DMS153 (cell line): ENCODE measurements around the gene ZBTB45.

Source experiments
- DNase-seq: peaks from one replicate; lab custom pipeline; 2025; lab: John Stamatoyannopoulos, UW

The ZBTB45 gene

DNA sequence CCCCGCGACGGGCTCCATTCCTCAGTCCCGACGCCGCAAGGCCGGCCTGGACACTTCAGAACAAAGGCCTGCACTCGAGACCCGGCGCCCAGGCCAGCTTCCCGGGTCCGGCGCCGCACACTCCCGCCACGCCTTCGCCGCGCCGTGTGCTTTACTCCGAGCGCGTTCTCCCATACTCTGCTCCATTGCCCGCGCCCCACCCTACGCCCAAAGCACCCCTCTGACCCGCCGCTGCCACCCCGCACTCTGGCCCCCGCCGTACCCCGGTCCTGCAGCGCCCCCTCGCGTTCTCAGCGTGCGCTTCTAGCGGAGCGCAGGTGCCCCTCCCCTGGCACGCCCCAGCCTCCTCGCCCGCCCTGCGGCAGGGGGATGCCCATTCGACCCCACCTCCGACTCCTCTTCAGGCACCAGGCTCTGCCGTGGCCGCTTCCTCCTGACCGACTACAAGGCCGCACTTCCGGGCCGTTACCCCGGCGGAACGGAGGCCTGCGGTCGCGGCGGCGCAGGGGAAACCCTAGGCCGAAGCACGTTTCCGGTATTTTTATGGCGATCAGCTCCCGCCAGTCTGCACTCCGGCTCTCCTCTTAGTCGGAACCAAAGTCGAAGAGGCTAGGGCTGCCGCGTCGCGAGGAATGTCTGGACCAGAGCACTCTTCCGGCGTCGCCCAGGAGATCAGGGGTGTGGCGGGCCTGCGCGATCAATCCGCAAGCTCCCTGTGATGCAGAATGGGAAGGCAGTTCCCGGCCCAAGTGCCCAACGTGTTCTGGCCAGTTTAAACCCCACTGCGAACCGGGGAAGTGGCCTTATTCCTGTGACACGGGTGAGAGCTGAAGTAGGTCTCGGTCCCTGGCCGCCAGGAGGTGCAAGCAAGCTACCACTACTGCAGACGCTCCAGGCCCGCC, at the start of gene ZBTB45:
ZBTB45 (minus strand) TSS at position 456 of the 902 bp plus-strand sequence. CDS start 2,137 bp downstream, outside the sequence.
- peak; percentile 93 for DNase-seq

DNA sequence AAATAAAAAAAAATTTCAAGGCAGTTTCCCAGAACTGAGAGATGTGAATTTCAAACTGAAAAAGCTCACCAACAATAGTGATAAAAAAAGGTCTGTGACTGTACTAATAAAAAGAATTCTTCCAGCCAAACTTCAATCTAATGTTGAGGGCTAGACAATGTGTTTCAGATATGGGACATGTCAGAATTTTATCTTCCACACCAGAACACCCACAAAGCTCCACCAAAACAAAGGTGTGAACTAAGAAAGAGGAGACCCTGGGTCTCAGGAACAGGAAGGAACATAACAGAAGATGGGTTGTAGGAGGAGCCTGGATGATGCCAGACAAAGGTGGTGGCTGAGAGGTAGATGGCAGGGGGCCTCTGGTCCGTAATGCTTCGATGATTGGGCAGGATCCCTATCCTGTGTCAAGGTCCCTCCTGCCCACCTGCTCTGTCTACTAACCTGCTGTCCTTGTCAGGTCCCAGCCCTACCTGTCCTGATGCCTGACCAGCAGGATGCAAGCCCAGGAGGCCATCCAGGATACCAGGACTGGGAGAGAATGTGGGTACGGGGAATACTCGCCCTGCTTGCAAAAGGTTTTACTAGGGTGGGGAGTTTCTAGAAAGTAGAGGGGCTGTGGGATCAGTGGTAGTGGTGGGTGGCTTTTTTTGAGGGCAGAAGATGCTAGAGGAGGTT, 49.0 kb upstream of the ZBTB45 start:
- DNase-seq = no peak

DNA sequence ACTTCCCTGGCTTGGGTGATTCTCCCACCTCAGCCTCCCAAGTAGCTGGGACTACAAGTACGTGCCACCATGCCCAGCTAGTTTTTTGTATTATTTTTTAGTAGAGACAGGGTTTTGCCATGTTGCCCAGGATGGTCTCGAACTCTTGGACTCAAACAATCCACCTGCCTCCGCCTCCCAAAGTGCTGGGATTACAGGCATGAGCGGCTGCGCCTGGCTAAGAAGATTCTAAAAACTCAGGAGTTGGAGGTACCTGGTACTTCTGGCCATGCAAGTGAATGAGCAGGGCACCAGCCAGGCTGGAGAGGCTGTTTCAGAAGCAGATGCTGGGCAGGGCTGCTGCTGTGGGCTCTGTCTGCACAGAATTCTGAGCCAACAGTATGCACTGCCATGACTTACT, 47.4 kb upstream of the ZBTB45 start:
- no peak for DNase-seq

DNA sequence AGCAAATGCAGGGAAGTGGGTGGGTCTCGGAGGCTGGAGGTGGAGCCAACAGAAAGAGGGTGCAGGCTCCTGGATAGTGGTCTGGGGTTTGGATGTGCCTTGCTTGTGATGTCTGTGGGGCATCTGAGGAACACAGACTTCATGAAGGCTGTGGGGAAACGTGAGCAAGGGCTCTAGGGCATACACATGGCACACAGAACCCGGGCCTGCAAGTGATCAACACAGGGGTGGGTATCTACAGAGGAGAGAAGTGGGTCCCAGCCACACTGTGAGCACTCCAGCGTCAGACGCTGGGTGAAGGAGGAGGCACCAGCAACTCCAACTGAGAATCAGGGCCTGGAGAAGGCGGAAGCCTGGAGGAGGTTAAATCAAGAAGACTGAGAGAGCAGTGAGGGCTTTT, 44.2 kb upstream of the ZBTB45 start:
- no peak for DNase-seq

DNA sequence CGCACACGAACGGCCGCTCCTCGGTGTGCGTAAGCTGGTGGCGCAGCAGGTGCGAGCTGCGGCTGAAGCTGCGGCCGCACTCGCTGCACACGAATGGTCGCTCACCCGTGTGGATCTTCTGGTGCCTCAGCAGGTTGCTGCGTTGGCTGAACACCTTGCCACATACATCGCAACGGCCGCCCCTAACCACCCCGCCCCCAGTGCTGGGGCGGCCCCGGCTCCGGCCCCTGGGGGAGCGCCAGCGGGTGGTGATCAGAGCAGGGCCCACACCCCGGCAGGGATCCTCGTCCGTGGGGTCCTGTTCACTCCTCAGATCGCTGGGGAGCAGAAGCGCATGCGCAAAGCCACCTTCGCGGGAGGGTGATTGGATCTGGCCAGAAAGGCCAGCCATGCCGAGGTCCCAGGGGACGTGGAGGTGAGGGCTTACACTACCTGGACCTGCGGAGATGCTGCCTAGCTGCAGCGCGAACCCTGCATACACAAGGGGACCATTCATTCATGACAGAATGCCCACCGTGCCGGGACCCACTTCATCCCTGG, 43.5 kb upstream of the ZBTB45 start:
- no peak for DNase-seq

DNA sequence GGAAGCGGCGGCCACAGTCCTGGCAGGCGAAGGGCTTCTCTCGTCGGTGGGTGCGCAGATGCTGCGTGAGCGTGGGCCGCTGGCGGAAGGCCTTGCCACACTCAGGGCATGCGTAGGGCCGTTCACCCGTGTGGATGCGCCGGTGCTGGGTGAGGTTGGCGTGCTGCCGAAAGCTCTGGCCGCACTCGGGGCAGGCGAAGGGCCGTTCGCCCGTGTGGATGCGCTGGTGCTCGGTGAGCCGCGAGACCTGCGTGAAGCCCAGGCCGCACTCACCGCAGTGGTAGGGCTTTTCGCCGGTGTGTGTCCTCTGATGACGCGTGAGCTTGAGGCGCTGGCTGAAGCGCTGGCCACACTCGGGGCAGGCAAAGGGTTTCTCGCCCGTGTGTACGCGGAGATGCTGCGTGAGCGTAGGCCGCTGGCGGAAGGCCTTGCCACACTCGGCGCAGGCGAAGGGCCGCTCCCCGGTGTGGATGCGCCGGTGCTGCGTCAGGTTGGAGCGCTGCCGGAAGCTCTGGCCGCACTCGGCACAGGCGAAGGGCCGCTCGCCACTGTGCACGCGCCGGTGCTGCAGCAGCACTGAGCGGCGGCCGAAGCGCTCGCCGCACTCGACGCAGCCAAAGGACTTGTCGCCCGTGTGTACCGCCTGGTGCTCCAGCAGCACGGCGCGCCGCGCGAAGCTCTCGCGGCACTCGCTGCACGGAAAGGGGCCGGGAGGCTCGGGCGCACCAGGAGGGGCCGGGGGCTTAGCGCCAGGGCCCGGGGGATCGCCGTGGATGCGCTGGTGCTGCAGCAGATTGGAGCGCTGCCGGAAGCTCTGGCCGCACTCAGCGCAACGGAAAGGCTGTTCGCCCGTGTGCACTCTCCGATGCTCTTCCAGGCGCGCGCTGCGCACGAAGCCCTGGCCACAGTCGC, 42.8 kb upstream of the ZBTB45 start:
- no peak for DNase-seq

DNA sequence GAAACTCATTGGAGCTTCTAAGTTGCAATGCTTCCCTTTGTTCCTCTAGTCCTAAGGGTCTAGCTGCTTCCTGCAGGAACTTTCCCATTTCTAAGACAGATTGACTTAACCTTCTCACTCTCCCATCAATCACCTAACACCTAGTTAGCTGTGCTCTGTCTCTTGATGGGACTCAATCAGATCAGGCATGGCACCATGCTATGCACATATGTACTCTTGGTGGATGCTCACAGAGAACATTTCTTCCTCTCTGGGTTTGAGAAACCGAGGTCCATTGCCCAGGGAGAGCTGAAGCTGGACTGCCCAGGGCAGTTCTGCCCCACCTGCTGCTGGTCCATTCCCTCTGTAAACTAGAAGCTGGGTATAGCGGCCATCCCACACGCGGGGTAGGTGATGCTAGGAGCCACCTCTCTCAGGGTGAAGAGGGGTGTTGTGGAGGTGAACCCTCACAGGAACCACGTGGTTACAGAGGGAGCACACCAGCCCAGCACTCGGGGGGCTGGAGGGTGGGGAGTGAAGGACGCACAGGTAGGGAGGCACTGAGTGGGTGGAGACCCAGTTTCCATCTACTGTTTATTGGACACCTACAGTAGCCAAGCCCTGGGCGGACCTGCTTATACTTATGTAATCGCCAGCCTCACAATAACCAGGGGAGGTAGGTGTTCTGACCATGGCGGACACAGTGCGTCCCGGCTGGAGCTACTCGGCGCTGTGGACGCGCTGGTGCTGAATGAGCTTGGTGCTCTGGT, 41.9 kb upstream of the ZBTB45 start:
- DNase-seq = no peak

DNA sequence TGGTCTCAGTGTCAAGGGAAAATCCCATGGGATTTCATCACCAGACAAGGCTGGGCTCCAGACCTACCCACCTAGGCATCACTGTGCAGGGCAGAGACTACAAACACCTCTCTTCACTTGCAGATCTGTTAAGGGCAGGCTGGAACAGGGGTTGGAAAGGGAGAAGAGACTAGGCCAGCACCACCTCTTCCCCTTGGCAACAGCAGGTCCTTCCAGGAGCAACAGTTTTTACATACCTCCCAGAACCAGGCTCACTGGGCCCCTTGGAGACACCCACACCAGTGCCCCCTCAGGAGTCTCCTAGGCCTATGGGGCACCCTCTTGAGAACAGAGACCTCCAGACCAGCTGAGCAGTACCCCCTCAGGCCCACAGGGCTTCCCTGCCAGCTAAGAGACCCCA, 41.3 kb upstream of the ZBTB45 start:
- DNase-seq = no peak

DNA sequence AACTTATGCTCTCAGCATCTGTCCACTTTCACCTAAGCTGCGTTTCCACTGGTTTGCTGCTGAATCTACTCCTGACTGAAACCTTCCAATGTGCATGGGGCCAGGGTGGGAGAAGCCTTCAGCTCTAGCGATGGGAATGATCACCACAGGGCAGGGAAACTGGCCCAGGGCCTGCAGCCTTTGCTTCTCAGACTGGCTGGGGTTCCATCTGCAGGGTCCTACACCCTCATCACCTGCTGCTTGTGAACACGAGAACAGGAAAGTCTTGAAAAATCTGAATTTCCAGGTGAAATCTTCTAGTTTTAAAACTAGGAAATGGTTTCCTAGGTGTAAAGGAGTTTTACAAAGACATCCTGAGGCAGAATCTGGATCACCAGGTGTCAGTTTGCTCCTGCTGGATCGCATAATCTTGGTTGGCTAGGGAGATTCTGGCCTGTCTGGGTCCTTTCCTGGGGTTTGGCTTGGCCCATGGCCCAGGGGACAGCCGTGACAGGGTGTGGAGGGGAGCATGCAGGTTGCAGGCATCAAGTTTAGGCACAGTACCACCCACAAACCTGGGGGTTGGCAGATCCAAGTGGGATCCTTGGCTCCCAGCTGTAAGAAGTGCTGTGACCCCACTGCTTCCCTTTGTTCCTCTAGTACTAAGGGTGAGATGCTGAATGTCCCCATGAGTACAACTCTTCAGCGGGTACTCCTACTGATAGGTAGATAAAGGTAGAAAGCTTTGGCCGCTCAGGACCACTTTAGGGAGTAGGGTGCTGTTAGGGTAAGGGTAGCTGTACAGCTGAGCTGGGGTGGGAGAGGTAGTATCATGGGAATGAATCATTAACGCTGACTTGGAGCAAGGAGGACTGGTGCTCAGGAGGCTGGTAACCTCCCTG, 40.6 kb upstream of the ZBTB45 start:
- no peak for DNase-seq

DNA sequence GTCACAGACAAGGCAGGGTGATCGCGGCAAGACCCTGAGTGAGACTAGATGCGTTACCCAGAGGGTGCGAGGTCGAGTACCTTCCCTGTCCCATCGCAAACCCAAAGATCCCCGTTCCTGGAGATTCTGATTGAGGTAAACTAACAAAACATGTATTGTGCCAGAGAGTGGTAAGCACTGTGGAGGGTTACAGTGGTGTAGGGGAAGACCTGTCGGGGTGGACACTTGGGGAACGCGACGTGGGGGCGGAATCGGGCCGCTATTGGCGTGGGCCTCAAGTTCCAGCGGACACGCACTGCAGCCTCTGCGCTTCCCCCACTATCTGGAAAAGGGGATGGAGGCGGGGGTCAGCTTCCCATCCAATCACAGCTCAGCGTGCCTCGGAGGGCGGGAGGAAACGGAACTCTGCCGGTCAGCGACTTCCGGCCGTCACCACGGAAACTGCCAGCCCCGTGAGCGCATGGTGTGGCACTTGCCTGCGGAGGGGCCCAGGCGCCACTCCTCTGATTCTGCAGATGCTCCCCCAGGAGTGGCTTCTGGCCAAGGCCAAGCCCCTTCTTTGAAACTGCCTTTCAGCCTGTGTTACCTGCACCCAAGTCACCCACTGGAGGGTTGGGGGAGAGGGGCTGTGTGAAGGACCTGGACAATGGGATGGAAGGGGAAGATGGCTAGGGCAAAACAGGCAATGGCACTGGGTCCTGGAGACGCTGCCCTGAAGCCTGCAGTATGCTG, 39.8 kb upstream of the ZBTB45 start:
- no peak for DNase-seq

DNA sequence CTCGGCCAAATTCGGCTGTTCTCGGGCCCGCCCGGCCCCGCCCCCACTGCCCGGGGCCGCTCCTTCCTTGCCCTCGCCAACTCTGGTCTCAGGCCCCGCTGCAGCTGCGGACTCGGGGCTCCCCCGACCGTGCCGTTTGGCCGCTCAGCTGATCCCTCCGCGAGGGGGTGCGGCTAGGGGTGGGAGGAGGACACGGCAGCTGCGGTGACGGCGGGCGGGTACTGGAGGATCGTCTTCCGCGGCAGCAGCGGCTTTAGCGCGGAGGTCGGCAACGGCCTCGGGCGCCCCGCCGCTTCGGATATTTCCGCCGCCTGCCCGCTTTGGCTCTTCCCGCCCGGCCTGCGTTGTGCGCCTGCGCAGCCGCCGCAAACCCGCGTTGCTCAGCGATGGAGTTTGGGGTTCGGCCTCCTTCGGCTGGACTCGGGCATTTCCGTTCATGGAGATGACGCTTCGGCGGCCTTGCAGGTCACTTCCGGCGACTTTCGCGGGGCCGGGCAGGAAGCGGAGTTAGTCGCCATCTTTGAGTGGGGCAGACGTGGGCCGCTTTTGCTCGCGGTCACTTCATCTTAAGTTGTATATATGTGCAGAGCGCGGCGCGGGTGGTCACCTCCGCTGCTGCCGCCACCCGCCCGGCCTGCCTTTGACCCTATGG, 39.1 kb upstream of the ZBTB45 start:
- DNase-seq = no peak

DNA sequence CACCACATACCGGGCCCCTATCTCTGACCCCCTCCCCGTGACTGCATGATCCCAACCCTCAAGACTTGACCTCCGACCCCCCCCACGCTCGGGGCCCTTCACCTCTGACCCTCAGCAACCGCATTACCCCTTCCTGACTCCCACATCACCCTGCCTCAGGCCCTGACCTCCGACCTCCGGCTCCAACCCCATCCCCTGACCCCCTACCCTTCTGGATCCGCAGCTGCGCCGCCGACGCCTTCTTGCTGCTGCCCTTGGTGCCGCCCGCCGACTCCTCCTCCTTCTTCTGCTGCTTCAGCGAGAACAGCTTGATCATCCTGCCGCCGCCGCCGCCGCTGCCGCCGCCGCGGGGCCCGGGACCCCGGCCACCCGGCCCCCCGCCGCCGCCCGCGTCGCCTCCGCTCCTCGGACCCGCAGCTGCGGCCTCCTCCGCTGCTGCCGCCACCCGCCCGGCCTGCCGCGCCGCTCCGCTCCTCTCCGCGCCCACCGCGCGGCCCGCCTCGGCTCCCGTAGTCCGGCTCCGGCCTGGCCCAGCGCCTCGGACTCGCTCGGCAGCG, 38.5 kb upstream of the ZBTB45 start, which contains the start of gene UBE2M:
UBE2M (minus strand) TSS at position 546 of the 557 bp plus-strand sequence; CDS start at position 316, 230 bp downstream.
- DNase-seq = no peak

DNA sequence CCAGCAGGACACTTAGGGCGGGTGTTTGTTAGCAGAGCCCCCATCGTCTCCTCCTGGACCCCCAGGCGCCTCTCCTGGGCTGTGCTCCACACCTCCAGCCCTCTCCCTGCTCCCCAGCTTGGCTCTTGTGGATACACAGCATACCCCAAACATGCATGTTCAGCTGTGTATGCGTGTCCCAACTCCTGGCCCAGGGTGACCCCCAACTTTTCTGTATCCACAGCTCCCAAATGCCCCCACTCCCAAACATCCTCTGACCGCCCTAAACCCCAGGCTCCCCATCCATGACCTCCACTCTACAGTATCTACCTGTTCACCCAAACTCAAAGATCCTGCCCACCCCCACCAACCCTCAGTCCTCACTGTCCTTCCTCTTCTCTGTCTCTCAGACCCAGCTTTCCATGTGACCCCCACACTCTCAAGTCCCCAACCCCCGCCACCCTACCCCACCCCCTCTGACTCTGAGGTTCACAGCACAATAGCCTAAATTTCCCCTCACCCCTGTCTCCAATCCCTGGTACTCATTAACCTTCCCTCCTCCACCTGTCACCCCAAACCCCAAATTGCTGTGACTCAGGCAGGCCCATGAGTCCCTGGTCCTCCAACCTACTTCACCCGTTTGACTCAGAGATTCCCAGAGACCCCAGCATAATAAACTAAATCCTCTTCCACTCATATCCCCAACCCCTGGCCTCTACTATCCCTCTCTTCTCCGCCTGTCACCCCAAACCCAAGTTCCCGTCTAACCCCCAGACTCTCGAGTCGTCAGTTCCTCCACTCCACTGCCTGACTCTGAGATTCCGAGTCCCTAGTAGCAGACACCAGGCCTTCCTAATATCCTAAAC, 37.8 kb upstream of the ZBTB45 start:
- DNase-seq = no peak

DNA sequence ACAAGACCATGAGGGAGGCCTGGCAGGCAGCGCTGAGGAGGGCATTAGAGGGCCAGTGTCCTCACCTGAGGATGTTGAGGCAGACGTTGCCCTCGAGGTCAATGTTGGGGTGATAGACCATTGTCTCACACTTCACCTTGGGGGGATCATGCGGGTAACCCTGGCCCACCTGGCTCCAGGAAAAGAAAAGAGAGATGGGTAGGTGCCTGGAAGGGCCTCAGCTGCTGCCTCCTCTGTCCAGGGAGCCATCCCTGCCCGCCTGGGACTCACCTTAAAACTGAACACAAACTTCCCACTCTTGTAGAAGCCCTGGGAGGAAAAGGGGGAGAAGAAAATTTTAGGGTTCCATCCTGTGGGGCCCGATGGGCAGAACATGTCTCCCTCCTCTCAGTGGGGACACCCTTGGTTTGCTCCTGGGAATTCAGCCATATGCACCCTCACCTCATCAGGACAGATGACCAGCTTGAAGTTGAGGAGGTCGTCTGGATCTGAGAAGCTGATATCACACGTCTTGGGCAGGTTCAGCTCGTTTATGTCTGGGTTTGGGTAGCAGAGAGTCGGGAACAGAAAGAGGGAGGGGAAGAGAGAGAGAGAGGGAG, 37.1 kb upstream of the ZBTB45 start:
- DNase-seq = no peak

DNA sequence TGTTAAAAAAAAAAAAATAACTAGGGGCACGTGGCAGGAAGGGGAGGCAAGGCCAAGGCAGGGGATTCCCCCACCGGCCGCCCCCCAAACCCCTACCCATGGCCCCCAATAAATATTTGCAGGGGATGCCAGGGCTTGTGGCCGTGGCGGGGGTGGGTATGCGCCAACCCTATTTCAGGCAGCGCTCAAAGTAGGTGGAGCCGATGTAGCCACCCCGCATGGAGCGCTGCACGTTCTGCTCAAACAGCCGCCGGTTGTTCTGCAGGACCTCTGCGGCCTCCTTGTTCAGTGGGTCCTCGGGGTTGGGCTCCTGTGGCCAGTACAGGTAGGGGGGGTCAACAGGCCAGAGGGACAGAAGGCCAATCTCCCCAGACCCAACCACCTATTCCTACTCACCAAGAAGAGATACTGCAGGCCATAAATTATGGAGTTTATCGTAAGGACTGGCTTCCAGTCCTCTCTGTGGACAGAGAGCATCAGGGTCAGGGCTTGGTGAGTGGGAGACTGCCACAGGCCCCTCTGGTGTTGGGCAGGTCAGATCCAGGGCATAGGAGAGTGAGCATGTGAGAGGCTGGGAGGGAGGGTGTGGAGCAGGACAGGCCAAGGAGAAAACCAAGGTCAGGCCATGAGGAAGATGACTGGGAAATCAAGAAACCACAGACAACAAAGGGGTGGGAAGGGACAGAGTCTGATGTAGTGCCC, 36.5 kb upstream of the ZBTB45 start:
- no peak for DNase-seq

DNA sequence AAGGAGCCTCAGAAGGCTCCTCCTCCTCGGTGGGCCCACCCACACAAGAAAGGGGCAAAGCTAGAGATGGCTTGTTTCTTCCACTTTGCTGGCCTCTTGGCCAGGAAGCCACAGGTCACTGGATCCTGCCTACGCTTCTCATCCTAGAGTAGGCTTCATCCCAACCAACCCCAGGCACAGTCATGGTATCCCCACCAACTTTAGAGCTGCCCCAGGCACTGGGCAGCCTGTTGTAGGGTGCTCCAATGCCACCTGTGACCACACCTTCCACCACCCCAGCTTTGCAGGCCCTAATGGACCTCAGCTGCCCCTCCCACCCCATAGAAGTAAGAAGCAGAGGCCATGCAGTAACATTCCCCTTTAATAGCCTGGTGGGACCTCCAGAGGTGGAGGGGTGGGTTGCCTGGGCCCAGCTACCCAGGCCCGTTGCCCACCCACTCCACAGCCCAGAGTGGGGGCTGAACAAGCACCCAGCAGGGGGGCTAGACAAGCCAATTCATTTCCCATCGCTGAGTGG, 35.8 kb upstream of the ZBTB45 start:
- DNase-seq = no peak
